Lower leg skin (tissue), 3 donors: ENCODE results near the gene CHN2.

Source experiments
- POLR2A ChIP-seq, 2 donors: fragments of 450-650 bp; IDR thresholded peaks; one replicate each; pipeline ENCODE4 v1.6.1; 2016 to 2017; ENCODE audit warnings: antibody characterized with exemption in 2 of 2, mild to moderate bottlenecking in 1 of 2, moderate library complexity in 1 of 2
- TF ChIP-seq, protein P1 (sequence below), 3 donors: fragments of 450-650 bp; IDR thresholded peaks; one replicate each; pipeline ENCODE4 v1.5.1; 2016; ENCODE audit warnings: antibody characterized with exemption in 3 of 3, mild to moderate bottlenecking in 3 of 3, moderate library complexity in 2 of 3

- TF ChIP-seq, protein P1, sequence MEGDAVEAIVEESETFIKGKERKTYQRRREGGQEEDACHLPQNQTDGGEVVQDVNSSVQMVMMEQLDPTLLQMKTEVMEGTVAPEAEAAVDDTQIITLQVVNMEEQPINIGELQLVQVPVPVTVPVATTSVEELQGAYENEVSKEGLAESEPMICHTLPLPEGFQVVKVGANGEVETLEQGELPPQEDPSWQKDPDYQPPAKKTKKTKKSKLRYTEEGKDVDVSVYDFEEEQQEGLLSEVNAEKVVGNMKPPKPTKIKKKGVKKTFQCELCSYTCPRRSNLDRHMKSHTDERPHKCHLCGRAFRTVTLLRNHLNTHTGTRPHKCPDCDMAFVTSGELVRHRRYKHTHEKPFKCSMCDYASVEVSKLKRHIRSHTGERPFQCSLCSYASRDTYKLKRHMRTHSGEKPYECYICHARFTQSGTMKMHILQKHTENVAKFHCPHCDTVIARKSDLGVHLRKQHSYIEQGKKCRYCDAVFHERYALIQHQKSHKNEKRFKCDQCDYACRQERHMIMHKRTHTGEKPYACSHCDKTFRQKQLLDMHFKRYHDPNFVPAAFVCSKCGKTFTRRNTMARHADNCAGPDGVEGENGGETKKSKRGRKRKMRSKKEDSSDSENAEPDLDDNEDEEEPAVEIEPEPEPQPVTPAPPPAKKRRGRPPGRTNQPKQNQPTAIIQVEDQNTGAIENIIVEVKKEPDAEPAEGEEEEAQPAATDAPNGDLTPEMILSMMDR (IDR thresholded peaks at IDR 0.05), result no peak
- no peak for TF ChIP-seq POLR2A (IDR thresholded peaks at IDR 0.05)
Measured at GRCh38 chr7:29282819-29283414, 88.3 kb downstream of the CHN2 start.
